ENCODE data around the gene PTPRN2. TPM values are rescaled to one million over a fixed set of nuclear protein-coding genes. Genes with fewer than 3 reads are reported as not detected.

PTPRN2 gene
- total RNA-seq, 4 donors from 2014 or later = 14.9 to 34.3 (median 21.3) TPM

DNA sequence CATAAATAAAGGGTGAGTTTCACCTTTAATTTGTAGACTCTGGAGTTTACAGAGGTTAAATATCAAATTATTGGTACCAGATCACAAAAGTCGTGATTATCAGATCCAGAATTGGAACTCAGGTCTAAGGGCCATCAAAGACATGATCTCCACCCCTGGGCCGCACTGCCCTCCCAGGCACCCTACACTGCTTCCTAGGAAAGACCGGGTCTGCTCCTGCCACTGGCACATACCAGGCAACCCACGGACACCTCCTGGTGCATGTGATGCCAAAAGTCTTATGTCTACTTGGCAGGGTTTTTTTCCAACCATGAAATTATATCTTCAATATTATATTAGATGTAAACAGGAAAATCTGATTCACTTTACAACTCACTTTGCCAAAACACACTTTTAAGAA is 452.8 kb downstream of the PTPRN2 start:
- H3K4me1 ChIP-seq = no peaks in the 10 kb centered on the region
- no peak for DNase-seq
- TF ChIP-seq POLR2A (IDR thresholded peaks at IDR 0.05) = no peak
- TF ChIP-seq, protein P1, sequence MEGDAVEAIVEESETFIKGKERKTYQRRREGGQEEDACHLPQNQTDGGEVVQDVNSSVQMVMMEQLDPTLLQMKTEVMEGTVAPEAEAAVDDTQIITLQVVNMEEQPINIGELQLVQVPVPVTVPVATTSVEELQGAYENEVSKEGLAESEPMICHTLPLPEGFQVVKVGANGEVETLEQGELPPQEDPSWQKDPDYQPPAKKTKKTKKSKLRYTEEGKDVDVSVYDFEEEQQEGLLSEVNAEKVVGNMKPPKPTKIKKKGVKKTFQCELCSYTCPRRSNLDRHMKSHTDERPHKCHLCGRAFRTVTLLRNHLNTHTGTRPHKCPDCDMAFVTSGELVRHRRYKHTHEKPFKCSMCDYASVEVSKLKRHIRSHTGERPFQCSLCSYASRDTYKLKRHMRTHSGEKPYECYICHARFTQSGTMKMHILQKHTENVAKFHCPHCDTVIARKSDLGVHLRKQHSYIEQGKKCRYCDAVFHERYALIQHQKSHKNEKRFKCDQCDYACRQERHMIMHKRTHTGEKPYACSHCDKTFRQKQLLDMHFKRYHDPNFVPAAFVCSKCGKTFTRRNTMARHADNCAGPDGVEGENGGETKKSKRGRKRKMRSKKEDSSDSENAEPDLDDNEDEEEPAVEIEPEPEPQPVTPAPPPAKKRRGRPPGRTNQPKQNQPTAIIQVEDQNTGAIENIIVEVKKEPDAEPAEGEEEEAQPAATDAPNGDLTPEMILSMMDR (IDR thresholded peaks at IDR 0.05) = no peak

DNA sequence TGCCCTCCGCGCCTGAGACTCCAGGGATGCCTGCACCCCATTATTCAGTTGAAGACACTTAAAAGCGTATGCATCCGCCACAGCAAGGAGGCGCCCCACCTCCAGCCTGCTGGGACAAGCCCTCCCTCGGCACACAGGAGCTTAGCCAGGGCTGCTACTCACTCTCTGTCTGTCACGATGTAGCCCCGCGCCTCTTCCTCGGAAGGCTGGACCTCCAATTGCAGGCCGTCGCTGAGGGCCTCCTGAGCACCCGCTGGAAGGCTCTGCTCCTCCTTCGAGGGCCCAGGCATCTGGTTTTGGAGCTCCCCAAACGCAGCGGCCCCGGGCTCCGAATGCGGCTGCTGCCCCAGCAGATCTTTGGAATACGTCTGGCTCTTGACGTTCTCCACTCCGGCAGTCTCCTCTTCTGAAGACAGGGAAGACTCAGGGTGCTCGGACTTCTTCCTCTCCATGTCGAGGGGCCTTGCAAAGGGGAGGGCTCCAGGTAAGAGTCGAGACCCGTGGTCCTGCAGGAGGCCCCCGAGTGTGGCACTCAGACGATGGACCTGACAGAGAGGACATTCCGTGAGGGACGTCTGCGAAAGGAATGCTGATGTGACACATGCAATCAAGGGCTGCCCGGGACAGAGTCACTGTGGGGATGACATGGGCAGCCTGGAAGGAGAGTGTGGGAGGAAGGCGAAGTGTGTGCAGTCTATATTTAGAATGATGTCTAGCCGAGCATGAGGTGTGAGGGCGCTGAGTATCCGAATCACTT is 453.9 kb downstream of the PTPRN2 start:
- H3K9me3 ChIP-seq = no peaks in the 10 kb centered on the region
- H3K4me1 ChIP-seq = no peaks in the 10 kb centered on the region
- TF ChIP-seq, protein P1 (IDR thresholded peaks at IDR 0.05) = no peak
- no peak for TF ChIP-seq POLR2A (IDR thresholded peaks at IDR 0.05)
- no peaks in the 10 kb centered on the region for H3K27me3 ChIP-seq
- no peak for DNase-seq
- H3K4me3 ChIP-seq = no peak overlapping the region
- no peak overlapping the region for H3K27ac ChIP-seq
- no peaks in the 10 kb centered on the region for H3K36me3 ChIP-seq

More for the DNA sequence above, 452.8 kb downstream of the PTPRN2 start:
- Histone ChIP-seq H3K4me3 (no peak overlapping the region), H3K9me3 (no peaks in the 10 kb centered on the region), H3K27ac (no peak overlapping the region), H3K36me3 (no peaks in the 10 kb centered on the region), H3K27me3 (no peaks in the 10 kb centered on the region)

DNA sequence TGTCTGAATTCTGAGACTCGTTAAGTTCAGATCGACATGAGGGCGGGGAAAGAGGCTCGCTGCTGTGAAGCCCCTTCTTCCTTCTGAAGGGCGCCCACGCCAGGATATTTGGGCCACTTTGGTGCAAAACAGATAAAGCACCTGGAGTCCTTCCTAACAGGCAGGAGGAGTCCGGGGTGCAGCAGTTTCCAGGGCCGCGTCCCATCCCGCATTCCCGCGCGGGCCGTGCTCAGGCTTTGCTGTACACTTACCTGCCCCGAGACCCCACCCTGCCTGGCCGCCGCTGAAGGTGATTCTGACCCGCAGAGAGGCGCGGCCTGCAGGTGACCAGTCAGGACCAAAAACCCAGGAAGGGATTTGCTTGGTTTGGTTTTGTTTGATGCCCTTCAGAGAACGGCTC is 454.6 kb downstream of the PTPRN2 start:
- Histone ChIP-seq H3K4me1 (no peaks in the 10 kb centered on the region), H3K9me3 (no peaks in the 10 kb centered on the region), H3K4me3 (no peak overlapping the region)

DNA sequence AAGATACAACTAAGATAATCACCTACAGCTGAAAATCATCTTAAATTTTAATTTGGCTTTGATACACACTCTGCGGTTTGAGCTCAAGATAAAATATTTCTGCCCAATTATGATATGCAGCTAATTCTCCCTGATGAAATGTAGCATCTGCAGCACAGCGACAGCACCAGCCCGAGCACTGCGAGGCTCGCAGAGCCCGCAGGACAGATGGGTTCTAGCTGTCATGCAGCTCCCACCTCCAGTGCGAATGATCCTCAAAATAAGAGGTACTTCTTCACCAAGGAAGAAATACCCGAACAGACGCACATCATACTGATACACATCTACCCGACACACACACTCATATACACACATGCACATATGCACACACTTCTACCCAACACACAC is 457.6 kb downstream of the PTPRN2 start:
- Histone ChIP-seq H3K27ac (no peak overlapping the region), H3K36me3 (no peaks in the 10 kb centered on the region), H3K27me3 (no peaks in the 10 kb centered on the region), H3K4me3 (no peak overlapping the region), H3K9me3 (no peaks in the 10 kb centered on the region), H3K4me1 (no peaks in the 10 kb centered on the region)
- peak in 1 of 3 donors; percentile 4 for DNase-seq
- TF ChIP-seq POLR2A (IDR thresholded peaks at IDR 0.05) = no peak
- TF ChIP-seq, protein P1 (IDR thresholded peaks at IDR 0.05) = no peak

More for the DNA sequence above, 454.6 kb downstream of the PTPRN2 start:
- no peak for TF ChIP-seq POLR2A (IDR thresholded peaks at IDR 0.05)
- TF ChIP-seq, protein P1 (IDR thresholded peaks at IDR 0.05) = no peak
- DNase-seq = no peak
- no peak overlapping the region for H3K27ac ChIP-seq
- no peaks in the 10 kb centered on the region for H3K36me3 ChIP-seq
- no peaks in the 10 kb centered on the region for H3K27me3 ChIP-seq

DNA sequence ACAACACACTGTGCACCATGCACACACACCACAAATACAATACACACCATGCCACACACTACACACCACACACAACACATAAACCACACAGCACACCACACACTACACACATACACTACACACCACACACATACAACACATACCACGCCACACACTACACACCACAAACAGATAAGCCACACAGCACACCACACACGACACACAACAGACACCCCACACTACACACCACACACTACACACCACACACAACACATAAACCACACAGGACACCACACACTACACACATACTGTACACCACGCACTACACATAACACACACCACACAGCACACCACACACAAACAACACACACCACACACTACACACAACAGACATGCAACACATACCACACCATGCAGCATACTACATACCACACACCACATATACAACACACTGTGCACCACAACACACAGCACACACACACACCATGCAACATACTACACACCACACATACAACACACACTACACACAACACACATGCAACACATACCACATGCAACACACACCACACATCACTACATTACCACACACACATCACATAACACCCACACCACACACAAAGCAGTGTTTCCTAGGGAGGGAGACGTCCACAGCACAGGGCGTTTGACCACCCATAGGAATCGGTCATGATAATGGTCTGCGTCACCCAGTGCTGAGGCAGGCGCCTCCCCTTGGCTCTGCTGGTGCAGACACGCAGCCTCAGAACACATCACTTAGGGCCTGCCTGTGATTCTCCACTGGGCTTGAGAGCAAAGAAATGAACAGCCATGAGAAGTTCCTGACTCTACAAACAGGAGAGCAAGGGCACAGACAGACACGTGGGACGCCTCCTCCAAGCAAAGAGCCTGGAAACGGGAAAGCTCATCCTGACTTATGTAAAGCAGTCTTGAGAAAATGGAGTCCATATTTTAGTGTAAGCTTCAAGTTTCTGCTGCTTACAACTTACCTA is 458.3 kb downstream of the PTPRN2 start:
- DNase-seq = peak in 1 of 3 donors; percentile 5
- Histone ChIP-seq H3K36me3 (no peaks in the 10 kb centered on the region), H3K4me3 (no peak overlapping the region), H3K4me1 (no peaks in the 10 kb centered on the region), H3K27ac (no peak overlapping the region), H3K9me3 (no peaks in the 10 kb centered on the region), H3K27me3 (no peaks in the 10 kb centered on the region)
- TF ChIP-seq POLR2A (IDR thresholded peaks at IDR 0.05) = no peak

DNA sequence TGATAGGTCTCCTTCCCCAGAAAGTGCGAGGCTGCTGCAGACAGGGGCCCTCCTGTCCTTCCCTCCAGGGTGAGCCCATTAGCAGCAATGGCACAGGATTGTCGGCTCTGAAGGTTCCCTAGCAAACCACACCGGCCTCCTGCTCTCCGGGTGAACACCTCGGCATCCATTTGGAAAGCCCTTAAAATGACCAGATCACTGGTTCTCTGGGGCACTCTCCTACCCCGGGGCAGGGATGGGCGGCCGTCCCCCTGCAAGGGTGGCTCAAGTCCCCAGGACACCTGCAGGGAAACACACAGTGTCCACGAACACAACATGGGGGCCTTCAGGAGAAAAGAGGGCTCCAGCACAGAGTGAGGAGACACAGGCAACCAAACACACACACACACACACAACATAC is 459.1 kb downstream of the PTPRN2 start:
- H3K9me3 ChIP-seq = no peaks in the 10 kb centered on the region
- H3K4me1 ChIP-seq = no peaks in the 10 kb centered on the region
- H3K27ac ChIP-seq = no peak overlapping the region
- H3K4me3 ChIP-seq = no peak overlapping the region
- H3K36me3 ChIP-seq = no peaks in the 10 kb centered on the region
- no peaks in the 10 kb centered on the region for H3K27me3 ChIP-seq
- no peak for TF ChIP-seq POLR2A (IDR thresholded peaks at IDR 0.05)
- TF ChIP-seq, protein P1 (IDR thresholded peaks at IDR 0.05) = no peak
- DNase-seq = no peak
